ENCODE measurements around the gene NFE2L3.

DNA sequence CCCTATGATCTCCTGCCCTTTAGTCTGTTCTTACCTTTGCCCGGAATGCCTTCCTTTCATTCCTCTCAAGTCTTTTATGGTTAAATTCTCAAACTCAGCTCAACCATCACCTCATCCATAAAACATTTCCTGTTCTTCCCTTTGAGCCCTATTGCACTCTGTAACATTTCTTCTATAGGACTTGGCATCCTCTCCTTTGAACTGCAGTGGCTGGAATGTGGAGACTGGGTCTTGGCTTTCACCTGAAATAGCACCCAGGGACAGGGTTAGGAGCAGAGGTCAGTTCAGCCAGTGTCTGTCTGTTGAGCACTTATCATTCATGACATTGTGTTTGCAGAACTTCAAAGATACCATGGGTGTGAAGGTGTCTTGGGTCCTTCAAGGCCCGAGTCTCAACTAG, 7.2 kb downstream of the NFE2L3 start:
- TF ChIP-seq CTCF (IDR thresholded peaks at IDR 0.05) (no peak), EP300 (IDR thresholded peaks at IDR 0.05) (no peak), POLR2AphosphoS5 (IDR thresholded peaks at IDR 0.05) (no peak), POLR2A (IDR thresholded peaks at IDR 0.05) (no peak)

Measured in suprapubic skin (tissue), 4 donors.